HCEC 1CT (cell line): ENCODE measurements around the gene PTPRN2.

ENCODE experiments used
- DNase-seq: peaks from one replicate; pipeline ENCODE4 v3.0.0-alpha.2; 2017

PTPRN2 gene

GRCh38 chr7:158576050-158576762, 11.4 kb downstream of the PTPRN2 start:
- DNase-seq = no peak

- no peak for DNase-seq
Measured at GRCh38 chr7:158574308-158575036, 13.2 kb downstream of the PTPRN2 start.

GRCh38 chr7:158573310-158573709, 14.3 kb downstream of the PTPRN2 start:
- DNase-seq = no peak

- DNase-seq = no peak
Measured at GRCh38 chr7:158572000-158572828, 15.4 kb downstream of the PTPRN2 start.

GRCh38 chr7:158570449-158571170, 17.0 kb downstream of the PTPRN2 start:
- DNase-seq = no peak

GRCh38 chr7:158569858-158570323, 17.7 kb downstream of the PTPRN2 start:
- DNase-seq = no peak

GRCh38 chr7:158568974-158569857, 18.4 kb downstream of the PTPRN2 start:
- no peak for DNase-seq

- no peak for DNase-seq
Measured at GRCh38 chr7:158567153-158567603, 20.4 kb downstream of the PTPRN2 start.

- DNase-seq = no peak
Measured at GRCh38 chr7:158564663-158565035, 23.0 kb downstream of the PTPRN2 start.

- DNase-seq = no peak
Measured at GRCh38 chr7:158563911-158564662, 23.5 kb downstream of the PTPRN2 start.

GRCh38 chr7:158563051-158563450, 24.6 kb downstream of the PTPRN2 start:
- DNase-seq = no peak

- no peak for DNase-seq
Measured at GRCh38 chr7:158562517-158562916, 25.1 kb downstream of the PTPRN2 start.

- no peak for DNase-seq
Measured at GRCh38 chr7:158561659-158562058, 26.0 kb downstream of the PTPRN2 start.

GRCh38 chr7:158560386-158560785, 27.2 kb downstream of the PTPRN2 start:
- DNase-seq = no peak

- DNase-seq = no peak
Measured at GRCh38 chr7:158559356-158559755, 28.3 kb downstream of the PTPRN2 start.

GRCh38 chr7:158558816-158559215, 28.8 kb downstream of the PTPRN2 start:
- no peak for DNase-seq

GRCh38 chr7:158557441-158557755, 30.2 kb downstream of the PTPRN2 start:
- no peak for DNase-seq

- no peak for DNase-seq
Measured at GRCh38 chr7:158556721-158557440, 30.7 kb downstream of the PTPRN2 start.

GRCh38 chr7:158555034-158555520, 32.5 kb downstream of the PTPRN2 start:
- DNase-seq = no peak

- DNase-seq = no peak
Measured at GRCh38 chr7:158550886-158551452, 36.7 kb downstream of the PTPRN2 start.
